Panc1 (cell line): ENCODE data around the gene SOBP.

ENCODE experiments used
- CTCF ChIP-seq: fragments of 450-650 bp; IDR thresholded peaks from 2 replicates; pipeline ENCODE4 v1.5.1; 2017; ENCODE audit warnings: mild to moderate bottlenecking
- POLR2AphosphoS5 ChIP-seq: IDR thresholded peaks from 2 replicates; pipeline ENCODE4 v1.6.1; 2012; ENCODE audit warnings: mild to moderate bottlenecking, low read depth, low read length, moderate library complexity
- REST ChIP-seq, 2 experiments: IDR thresholded peaks; 2 replicates each; pipeline ENCODE4 v1.6.1; 2011 to 2012; ENCODE audit warnings: low read depth in 2 of 2, control low read depth in 1 of 2, low read length in 1 of 2, mild to moderate bottlenecking in 1 of 2, moderate library complexity in 1 of 2; ENCODE audit not compliant: insufficient read depth in 1 of 2
- SIN3A ChIP-seq: IDR thresholded peaks from 2 replicates; pipeline ENCODE4 v1.6.1; 2012; ENCODE audit warnings: low read depth, mild to moderate bottlenecking, low read length, moderate library complexity, borderline replicate concordance; ENCODE audit not compliant: insufficient read depth

GRCh38 chr6:107599043-107599442, 109.1 kb downstream of the SOBP start:
- TF ChIP-seq CTCF (no peak), POLR2AphosphoS5 (no peak), SIN3A (no peak), REST (IDR thresholded peaks at IDR 0.05; ENCODE audit: insufficient read depth in 1 of 2, low read depth in 2 of 2, low read length in 1 of 2) (no peak)
